BJ (cell line): ENCODE measurements around the gene ATP11A. TPM values are rescaled to one million over a fixed set of nuclear protein-coding genes. Genes with fewer than 3 reads are reported as not detected.

ENCODE experiments used
- CTCF ChIA-PET: fragments of 350-600 bp; formaldehyde crosslinking; extraction: SDS; loops from one replicate; lab custom pipeline; 2021; ENCODE audit warnings: antibody characterized with exemption, inconsistent platforms; lab: Yijun Ruan, JAX
- POLR2A ChIA-PET: fragments of 300-600 bp; sonication (Branson Sonifier 250); formaldehyde crosslinking; extraction: SDS; loops from one replicate; lab custom pipeline; 2021; ENCODE audit warnings: antibody characterized with exemption; lab: Charles Lee
- DNase-seq: peaks from one replicate; pipeline ENCODE4 v3.0.0-alpha.2; 2011; ENCODE audit warnings: low read depth
- H3K27me3 ChIP-seq: 2 replicates; pipeline ENCODE4 v1.6.0; 2011; ENCODE audit warnings: low read length; ENCODE audit not compliant: control insufficient read depth, insufficient read depth
- H3K36me3 ChIP-seq: 2 replicates; pipeline ENCODE4 v1.5.1; 2011; ENCODE audit warnings: low read length; ENCODE audit not compliant: control insufficient read depth, insufficient read depth
- H3K4me3 ChIP-seq: 2 replicates; pipeline ENCODE4 v1.5.1; 2011; ENCODE audit warnings: low read depth, mild to moderate bottlenecking, control low read depth, low read length
- polyA minus RNA-seq: library from RNA; depleted of rRNA, polyadenylated mRNA; stranded (reverse); fragments of >200 nt; gene quantifications from 2 replicates; pipeline ENCODE4 v1.2.3, GENCODE V29; 2011; rRNA and poly(A)+ RNA removed
- polyA plus RNA-seq: library from polyadenylated mRNA; depleted of rRNA; stranded (reverse); fragments of >200 nt; gene quantifications from 2 replicates; pipeline ENCODE4 v1.2.3, GENCODE V29; 2011; rRNA removed
- TF ChIP-seq, protein P1 (sequence below): IDR thresholded peaks from 2 replicates; pipeline ENCODE4 v1.5.1; 2011; ENCODE audit warnings: low read depth, mild to moderate bottlenecking, control low read depth, inconsistent platforms, low read length, moderate library complexity; ENCODE audit not compliant: insufficient read depth

The ATP11A gene
- polyA plus RNA-seq (1.8 and 1.9 TPM in 2 replicates), polyA minus RNA-seq (4.2 and 7.7 TPM in 2 replicates)

DNA sequence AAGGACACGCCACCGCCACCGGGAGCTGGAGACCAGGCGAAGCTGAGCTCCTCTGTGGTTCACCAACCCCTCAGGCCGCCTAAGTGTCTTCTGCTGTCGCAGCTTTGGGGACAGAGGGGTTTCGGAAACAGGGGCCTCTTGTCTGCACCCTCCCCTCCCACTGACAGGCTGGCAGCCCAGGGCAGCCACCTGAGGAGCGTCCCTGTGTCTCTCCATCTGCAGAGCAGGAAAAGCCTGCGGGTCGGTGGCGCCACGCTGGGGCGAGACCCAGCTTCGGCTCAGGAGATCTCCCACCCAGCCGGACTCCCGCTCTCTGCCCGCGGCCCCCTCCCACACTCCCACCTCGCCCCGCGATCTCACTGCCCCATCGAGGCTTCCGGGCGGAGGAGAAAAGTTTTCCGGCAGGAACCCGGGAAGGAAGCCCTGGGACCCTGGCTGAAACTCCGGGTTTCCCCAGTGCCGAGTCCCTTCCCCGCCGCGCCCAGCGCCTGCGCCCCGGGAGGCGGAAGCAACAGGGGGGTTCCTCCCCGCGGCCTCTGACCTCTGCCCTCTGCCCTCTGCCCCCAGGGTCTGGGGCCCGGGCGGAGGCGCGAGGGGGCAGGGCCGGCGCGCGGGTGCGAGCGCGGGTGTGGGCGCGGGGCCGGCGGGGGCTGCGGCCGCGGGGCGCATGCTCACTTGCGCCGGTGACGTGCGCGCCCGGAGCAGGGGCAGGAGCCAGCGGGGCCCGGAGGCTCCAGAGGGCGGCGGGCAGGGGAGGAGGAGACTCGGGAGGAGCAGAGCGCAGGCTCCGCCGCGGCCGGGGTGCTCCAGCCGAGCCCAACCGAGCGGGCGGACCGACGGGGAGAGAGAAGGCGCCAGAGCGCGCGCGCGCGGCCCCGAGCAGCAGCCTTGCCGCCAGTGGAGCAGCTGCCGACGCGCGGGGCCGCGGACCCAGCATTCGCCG lies at the start of gene ATP11A:
Gene ATP11A (plus strand): TSS at position 736 of the 943 bp plus-strand sequence. CDS start 379 bp downstream, outside the sequence.
- Histone ChIP-seq H3K4me3 (peak within 1 kb of the TSS; percentile 73), H3K27me3 (no peaks in the 10 kb centered on the region), H3K36me3 (no peaks in the 10 kb centered on the region)
- TF ChIP-seq, protein P1, sequence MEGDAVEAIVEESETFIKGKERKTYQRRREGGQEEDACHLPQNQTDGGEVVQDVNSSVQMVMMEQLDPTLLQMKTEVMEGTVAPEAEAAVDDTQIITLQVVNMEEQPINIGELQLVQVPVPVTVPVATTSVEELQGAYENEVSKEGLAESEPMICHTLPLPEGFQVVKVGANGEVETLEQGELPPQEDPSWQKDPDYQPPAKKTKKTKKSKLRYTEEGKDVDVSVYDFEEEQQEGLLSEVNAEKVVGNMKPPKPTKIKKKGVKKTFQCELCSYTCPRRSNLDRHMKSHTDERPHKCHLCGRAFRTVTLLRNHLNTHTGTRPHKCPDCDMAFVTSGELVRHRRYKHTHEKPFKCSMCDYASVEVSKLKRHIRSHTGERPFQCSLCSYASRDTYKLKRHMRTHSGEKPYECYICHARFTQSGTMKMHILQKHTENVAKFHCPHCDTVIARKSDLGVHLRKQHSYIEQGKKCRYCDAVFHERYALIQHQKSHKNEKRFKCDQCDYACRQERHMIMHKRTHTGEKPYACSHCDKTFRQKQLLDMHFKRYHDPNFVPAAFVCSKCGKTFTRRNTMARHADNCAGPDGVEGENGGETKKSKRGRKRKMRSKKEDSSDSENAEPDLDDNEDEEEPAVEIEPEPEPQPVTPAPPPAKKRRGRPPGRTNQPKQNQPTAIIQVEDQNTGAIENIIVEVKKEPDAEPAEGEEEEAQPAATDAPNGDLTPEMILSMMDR, result no peak
- DNase-seq, result peak; percentile 50
- ChIA-PET POLR2A (no interaction called here), CTCF (interaction anchor here (0.9 to 1.3 kb wide), 3 partner anchors 49 to 185 kb away, joined by 3 to 5 read pairs (median 4); no protein-coding TSS in a partner anchor)

DNA sequence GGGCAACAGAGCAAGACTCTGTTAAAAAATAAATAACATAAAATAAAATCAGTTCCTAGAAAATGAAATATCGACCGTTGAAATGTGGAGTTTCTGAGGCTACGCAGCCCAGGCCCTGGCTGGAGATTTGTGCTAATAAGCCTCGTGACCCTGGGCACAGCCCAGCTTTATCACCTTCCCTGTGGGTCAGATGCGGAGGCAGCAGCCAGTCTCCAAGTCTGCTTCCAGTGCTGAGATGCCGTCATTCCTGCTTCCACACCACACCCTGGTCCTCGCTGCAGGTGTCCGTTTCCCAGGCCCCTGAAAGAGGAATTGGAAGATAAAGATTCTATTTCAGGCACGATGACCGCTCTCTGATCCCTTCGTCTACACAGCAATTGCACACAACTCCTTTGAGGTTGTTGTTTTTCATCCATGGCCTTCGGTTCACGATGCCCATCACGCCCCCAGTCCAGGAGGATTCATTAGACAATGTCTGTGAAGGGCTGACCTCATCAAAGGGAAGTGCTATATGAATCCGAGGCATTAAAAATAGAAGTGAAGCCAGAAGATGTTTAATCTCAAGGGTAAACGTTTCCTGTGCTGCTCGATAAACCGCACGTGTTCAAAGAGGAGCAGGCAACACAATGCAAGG lies 48.3 kb upstream of the ATP11A start:
- TF ChIP-seq, protein P1, result no peak
- CTCF ChIA-PET, result interaction anchor here (0.6 to 4.2 kb wide), 13 partner anchors 10 to 446 kb away, joined by 3 to 53 read pairs (median 3); partner anchors contain the start of gene ATP11A
- DNase-seq, result no peak
- Histone ChIP-seq H3K4me3 (no peak overlapping the region), H3K27me3 (peaks cover 7% of the 10 kb centered on the region), H3K36me3 (no peaks in the 10 kb centered on the region)
- POLR2A ChIA-PET, result no interaction called here

DNA sequence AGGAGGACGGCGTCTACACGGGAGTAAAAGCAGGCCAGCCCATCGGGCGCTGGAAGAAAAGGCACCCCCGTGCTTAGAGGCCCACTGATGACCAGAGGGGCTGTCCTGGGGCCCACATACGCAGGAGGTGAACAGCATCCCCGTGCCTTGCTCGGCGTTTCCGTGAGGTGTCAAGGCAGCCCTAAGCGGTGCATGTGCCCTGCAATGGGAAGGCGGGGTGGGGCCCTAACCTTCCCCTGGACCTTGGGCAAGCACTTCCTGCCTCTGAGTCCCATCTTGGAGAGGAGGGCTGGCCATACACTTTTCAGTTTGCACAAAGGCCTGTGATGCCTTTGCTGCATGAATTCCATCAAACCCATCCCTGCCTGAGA lies 47.8 kb upstream of the ATP11A start:
- Histone ChIP-seq H3K36me3 (no peaks in the 10 kb centered on the region), H3K27me3 (peaks cover 7% of the 10 kb centered on the region), H3K4me3 (no peak overlapping the region)
- ChIA-PET POLR2A (no interaction called here), CTCF (interaction anchor here (1.2 to 1.9 kb wide), 2 partner anchors 23 to 244 kb away, joined by 4 to 5 read pairs; no protein-coding TSS in a partner anchor)
- TF ChIP-seq, protein P1, result no peak
- DNase-seq, result no peak

DNA sequence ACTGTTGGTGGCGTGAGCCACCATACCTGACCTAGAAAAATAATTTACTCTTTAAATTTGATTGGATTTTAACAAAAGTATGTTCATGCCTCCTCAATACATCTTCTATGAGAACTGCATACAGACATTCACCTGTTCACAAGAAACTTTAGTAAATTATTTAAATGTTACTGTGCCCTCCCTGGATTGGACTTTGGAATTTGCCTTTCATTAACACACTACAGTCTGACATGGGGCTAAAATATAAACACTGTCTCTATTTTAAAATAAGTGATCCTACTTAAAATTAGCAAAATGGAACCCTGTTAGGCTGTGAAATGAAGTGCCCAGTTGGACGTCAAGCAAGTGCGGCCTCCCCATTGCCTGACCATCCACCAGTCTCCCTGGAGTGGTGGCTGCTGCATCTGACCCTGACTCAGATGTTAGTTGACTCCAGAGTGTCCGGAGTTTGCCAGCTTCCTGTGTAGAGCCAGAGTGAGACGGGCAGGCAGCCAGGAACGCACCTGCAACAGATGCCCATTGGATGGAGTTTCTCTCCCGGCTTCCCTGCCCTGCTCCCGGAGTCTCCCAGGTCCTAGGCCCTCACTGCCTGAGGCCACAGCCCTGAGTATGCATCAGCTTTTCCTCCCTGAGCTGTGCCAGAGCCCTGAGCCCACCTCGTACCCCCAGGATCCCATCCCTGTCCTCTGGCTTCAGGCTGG lies 45.9 kb upstream of the ATP11A start:
- Histone ChIP-seq H3K27me3 (peaks cover 3% of the 10 kb centered on the region), H3K4me3 (no peak overlapping the region), H3K36me3 (no peaks in the 10 kb centered on the region)
- ChIA-PET POLR2A (no interaction called here), CTCF (no interaction called here)
- DNase-seq, result no peak
- TF ChIP-seq, protein P1, result no peak
